HepG2 (cell line): ENCODE data around the gene AKAP7. TPM values are rescaled to one million over a fixed set of nuclear protein-coding genes. Genes with fewer than 3 reads are reported as not detected.
A peak's percentile ranks its signal among the peaks of the same experiment; 100 is the strongest.

ENCODE experiments used
- EHMT2 ChIP-seq: fragments of 200-600 bp; sonication (generic); IDR thresholded peaks from 2 replicates; pipeline ENCODE4 v1.7.0; 2017; ENCODE audit warnings: antibody characterized with exemption, low read depth, low read length, borderline replicate concordance
- ELF4 ChIP-seq: sonication (generic); formaldehyde crosslinking; IDR thresholded peaks from 2 replicates; pipeline ENCODE4 v1.5.0; 2020; ENCODE audit warnings: missing genetic modification reagents, mild to moderate bottlenecking, moderate library complexity, borderline replicate concordance
- FOXP1 ChIP-seq, 2 experiments: fragments of 450-650 bp in 1 of 2; IDR thresholded peaks; 2 replicates each; pipeline ENCODE4 v1.6.1; 2017 to 2018; ENCODE audit warnings: antibody characterized with exemption in 1 of 2
- FOXP4 ChIP-seq: sonication (generic); formaldehyde crosslinking; IDR thresholded peaks from 2 replicates; pipeline ENCODE4 v1.4.0; 2020; ENCODE audit warnings: missing genetic modification reagents
- HES4 ChIP-seq: sonication (generic); formaldehyde crosslinking; IDR thresholded peaks from 2 replicates; pipeline ENCODE4 v1.9.0; 2021; ENCODE audit warnings: mild to moderate bottlenecking, missing genetic modification reagents, borderline replicate concordance
- HIVEP1 ChIP-seq: sonication (generic); formaldehyde crosslinking; IDR thresholded peaks from 2 replicates; pipeline ENCODE4 v1.4.0; 2020; ENCODE audit warnings: mild to moderate bottlenecking, missing genetic modification reagents
- KLF11 ChIP-seq: IDR thresholded peaks from 2 replicates; pipeline ENCODE4 v1.6.1; 2016; ENCODE audit warnings: missing compliant biosample characterization
- LRRFIP1 ChIP-seq: sonication (generic); formaldehyde crosslinking; conservative IDR thresholded peaks from 2 replicates; pipeline ENCODE4 v1.4.0; 2020; ENCODE audit warnings: missing genetic modification reagents
- MAF1 ChIP-seq: sonication (generic); formaldehyde crosslinking; IDR thresholded peaks from 2 replicates; pipeline ENCODE4 v1.5.0; 2020; ENCODE audit warnings: missing genetic modification reagents, borderline replicate concordance
- MAFG ChIP-seq: sonication (generic); formaldehyde crosslinking; IDR thresholded peaks from 2 replicates; pipeline ENCODE4 v1.5.1; 2020; ENCODE audit warnings: mild to moderate bottlenecking, missing genetic modification reagents
- MBNL3 ChIP-seq: fragments of 250-450 bp; sonication (Bioruptor Pico); conservative IDR thresholded peaks from 2 replicates; pipeline ENCODE4 v1.8.0; 2022; ENCODE audit warnings: mild to moderate bottlenecking, inconsistent platforms
- MTF1 ChIP-seq: sonication (generic); formaldehyde crosslinking; IDR thresholded peaks from 2 replicates; pipeline ENCODE4 v1.5.0; 2020; ENCODE audit warnings: missing genetic modification reagents
- NAIF1 ChIP-seq: sonication (generic); formaldehyde crosslinking; IDR thresholded peaks from 2 replicates; pipeline ENCODE4 v1.5.0; 2020; ENCODE audit warnings: mild to moderate bottlenecking, missing genetic modification reagents, borderline replicate concordance
- ONECUT2 ChIP-seq: sonication (generic); formaldehyde crosslinking; IDR thresholded peaks from 2 replicates; pipeline ENCODE4 v1.4.0; 2020; ENCODE audit warnings: missing genetic modification reagents
- PHF20 ChIP-seq: sonication (generic); formaldehyde crosslinking; IDR thresholded peaks from 2 replicates; pipeline ENCODE4 v1.5.0; 2020; ENCODE audit warnings: mild to moderate bottlenecking, missing genetic modification reagents
- PHF5A ChIP-seq: IDR thresholded peaks from one replicate; pipeline ENCODE4 v1.6.1; 2018; ENCODE audit warnings: low read depth, missing genetic modification reagents; ENCODE audit not compliant: unreplicated experiment
- PLRG1 ChIP-seq: fragments of 450-650 bp; conservative IDR thresholded peaks from 2 replicates; pipeline ENCODE4 v1.6.1; 2016
- SALL2 ChIP-seq: sonication (generic); formaldehyde crosslinking; IDR thresholded peaks from 2 replicates; pipeline ENCODE4 v1.8.1; 2023; ENCODE audit warnings: mild to moderate bottlenecking, missing genetic modification reagents, inconsistent platforms
- SNAPC2 ChIP-seq: sonication (generic); formaldehyde crosslinking; IDR thresholded peaks from 2 replicates; pipeline ENCODE4 v1.8.1; 2022; ENCODE audit warnings: mild to moderate bottlenecking, missing genetic modification reagents
- ZC3H13 ChIP-seq: sonication (generic); formaldehyde crosslinking; IDR thresholded peaks from 2 replicates; pipeline ENCODE4 v1.8.1; 2023; ENCODE audit warnings: mild to moderate bottlenecking, missing genetic modification reagents, moderate library complexity
- ZNF124 ChIP-seq: sonication (generic); formaldehyde crosslinking; IDR thresholded peaks from 2 replicates; pipeline ENCODE4 v1.4.0; 2020; ENCODE audit warnings: missing genetic modification reagents
- ZNF207 ChIP-seq: fragments of 450-650 bp; IDR thresholded peaks from 2 replicates; pipeline ENCODE4 v1.6.1; 2016; ENCODE audit warnings: antibody characterized with exemption, borderline replicate concordance
- ZNF335 ChIP-seq: sonication (generic); formaldehyde crosslinking; IDR thresholded peaks from 2 replicates; pipeline ENCODE4 v1.4.0; 2020; ENCODE audit warnings: missing genetic modification reagents
- ZNF33B ChIP-seq: sonication (generic); formaldehyde crosslinking; IDR thresholded peaks from 2 replicates; pipeline ENCODE4 v1.5.1; 2020; ENCODE audit warnings: mild to moderate bottlenecking, missing genetic modification reagents
- ZNF382 ChIP-seq: sonication (generic); formaldehyde crosslinking; IDR thresholded peaks from 2 replicates; pipeline ENCODE4 v1.5.0; 2020; ENCODE audit warnings: missing genetic modification reagents, mild to moderate bottlenecking, borderline replicate concordance
- ZNF44 ChIP-seq: sonication (generic); formaldehyde crosslinking; IDR thresholded peaks from 2 replicates; pipeline ENCODE4 v1.5.1; 2020; ENCODE audit warnings: mild to moderate bottlenecking, missing genetic modification reagents
- ZNF589 ChIP-seq: sonication (generic); formaldehyde crosslinking; conservative IDR thresholded peaks from 2 replicates; pipeline ENCODE4 v1.8.0; 2022; ENCODE audit warnings: mild to moderate bottlenecking, moderate library complexity, missing genetic modification reagents
- ZNF703 ChIP-seq: sonication (generic); formaldehyde crosslinking; IDR thresholded peaks from 2 replicates; pipeline ENCODE4 v1.5.1; 2020; ENCODE audit warnings: missing genetic modification reagents, mild to moderate bottlenecking, moderate library complexity, borderline replicate concordance
- polyA plus RNA-seq, 8 experiments: library from polyadenylated mRNA; depleted of rRNA in 3 of 8; stranded (reverse) in 7 of 8; unstranded in 1 of 8; fragments of >200 nt; fragmentation: Illumina TruSeq in 4 of 8; extraction: Trizol in 4 of 8; gene quantifications; 2 replicates each; pipeline versions ENCODE4 v1.2.1 to v1.2.3, GENCODE V29; 2011 to 2016; ENCODE audit warnings: low read depth in 4 of 8, missing spikeins in 1 of 8, mixed read lengths in 1 of 8; ENCODE audit not compliant: insufficient read depth in 1 of 8
- total RNA-seq, 5 experiments: library from RNA; depleted of rRNA; stranded (reverse); fragments of >200 nt; fragmentation: Illumina TruSeq; extraction: Trizol; gene quantifications; 2 replicates each; pipeline ENCODE4 v1.2.3, GENCODE V29; 2016; ENCODE audit warnings: low read depth in 1 of 5

Gene AKAP7
- total and polyA plus RNA-seq, 2 of the 13 experiments (the other 11 are each of a cell fraction or from before 2014, with no cell fraction given): 3.6 to 11.7 TPM

- TF ChIP-seq SNAPC2 (0 out of 2 replicates have a peak, but pooled peaks have one; percentile 63), PHF20 (CRISPR knock-in tag) (peak; percentile 70), FOXP4 (CRISPR knock-in tag) (peak; percentile 19; the same call in 1 of the 2 replicates), ZNF589 (CRISPR knock-in tag) (no peak), HES4 (peak; percentile 85; the same call in 1 of the 2 replicates), PHF5A (CRISPR knock-in tag) (no peak), PLRG1 (no peak), ZNF124 (CRISPR knock-in tag) (peak; percentile 57; the same call in 1 of the 2 replicates), LRRFIP1 (no peak), MAF1 (CRISPR knock-in tag) (no peak), ZNF382 (no peak), EHMT2 (no peak), ONECUT2 (no peak), NAIF1 (no peak), MBNL3 (no peak), HIVEP1 (CRISPR knock-in tag) (no peak), FOXP1 (IDR thresholded peaks at IDR 0.05) (no peak), FOXP1 (CRISPR knock-in tag; IDR thresholded peaks at IDR 0.05) (no peak), KLF11 (no peak), ZNF335 (CRISPR knock-in tag) (no peak; the same call in 1 of the 2 replicates), MTF1 (CRISPR knock-in tag) (peak; percentile 33; the same call in 1 of the 2 replicates), ZNF207 (no peak), MAFG (CRISPR knock-in tag) (no peak), ZNF44 (no peak), ZC3H13 (CRISPR knock-in tag) (no peak), SALL2 (peak; percentile 77), ELF4 (CRISPR knock-in tag) (no peak), ZNF33B (CRISPR knock-in tag) (no peak; the same call in 1 of the 2 replicates), ZNF703 (CRISPR knock-in tag) (0 out of 2 replicates have a peak, but pooled peaks have one; percentile 11)
Measured at GRCh38 chr6:131135244-131136020, at the start of gene AKAP7 (continued).
